Loucy (cell line): Measurements from ENCODE around the gene RICTOR.

Experiments used
- EZH2phosphoT487 ChIP-seq: fragments of 200-600 bp; IDR thresholded peaks from 2 replicates; pipeline ENCODE4 v1.6.1; 2018; ENCODE audit warnings: antibody characterized with exemption, mild to moderate bottlenecking, moderate library complexity, borderline replicate concordance
- TF ChIP-seq, protein P1 (sequence below): fragments of 200-600 bp; sonication (generic); conservative IDR thresholded peaks from 2 replicates; pipeline ENCODE4 v1.5.1; 2014; ENCODE audit warnings: mild to moderate bottlenecking, antibody characterized with exemption, low read length

DNA sequence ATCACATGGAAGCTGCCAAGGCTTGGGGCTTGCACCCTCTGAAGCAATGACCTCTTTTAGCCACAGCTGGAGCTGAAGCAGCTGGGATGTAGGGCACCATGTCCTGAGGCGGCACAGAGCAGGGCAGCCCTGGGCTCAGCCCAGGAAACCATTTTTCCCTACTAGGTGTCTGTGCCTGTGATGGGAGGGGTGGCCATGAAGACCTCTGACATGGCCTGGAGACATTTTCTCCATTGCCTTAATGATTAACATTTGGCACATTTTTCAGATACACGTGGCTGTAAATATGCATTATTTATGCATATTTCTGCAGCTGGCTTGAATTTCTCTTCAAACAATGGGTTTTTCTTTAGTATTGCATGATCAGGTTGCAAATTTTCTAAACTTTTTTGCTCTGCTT lies 146.7 kb downstream of the RICTOR start:
- TF ChIP-seq, protein P1, sequence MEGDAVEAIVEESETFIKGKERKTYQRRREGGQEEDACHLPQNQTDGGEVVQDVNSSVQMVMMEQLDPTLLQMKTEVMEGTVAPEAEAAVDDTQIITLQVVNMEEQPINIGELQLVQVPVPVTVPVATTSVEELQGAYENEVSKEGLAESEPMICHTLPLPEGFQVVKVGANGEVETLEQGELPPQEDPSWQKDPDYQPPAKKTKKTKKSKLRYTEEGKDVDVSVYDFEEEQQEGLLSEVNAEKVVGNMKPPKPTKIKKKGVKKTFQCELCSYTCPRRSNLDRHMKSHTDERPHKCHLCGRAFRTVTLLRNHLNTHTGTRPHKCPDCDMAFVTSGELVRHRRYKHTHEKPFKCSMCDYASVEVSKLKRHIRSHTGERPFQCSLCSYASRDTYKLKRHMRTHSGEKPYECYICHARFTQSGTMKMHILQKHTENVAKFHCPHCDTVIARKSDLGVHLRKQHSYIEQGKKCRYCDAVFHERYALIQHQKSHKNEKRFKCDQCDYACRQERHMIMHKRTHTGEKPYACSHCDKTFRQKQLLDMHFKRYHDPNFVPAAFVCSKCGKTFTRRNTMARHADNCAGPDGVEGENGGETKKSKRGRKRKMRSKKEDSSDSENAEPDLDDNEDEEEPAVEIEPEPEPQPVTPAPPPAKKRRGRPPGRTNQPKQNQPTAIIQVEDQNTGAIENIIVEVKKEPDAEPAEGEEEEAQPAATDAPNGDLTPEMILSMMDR: no peak
- no peak for TF ChIP-seq EZH2phosphoT487
